Measurements from ENCODE around the gene PEG3.

PEG3 gene

DNA sequence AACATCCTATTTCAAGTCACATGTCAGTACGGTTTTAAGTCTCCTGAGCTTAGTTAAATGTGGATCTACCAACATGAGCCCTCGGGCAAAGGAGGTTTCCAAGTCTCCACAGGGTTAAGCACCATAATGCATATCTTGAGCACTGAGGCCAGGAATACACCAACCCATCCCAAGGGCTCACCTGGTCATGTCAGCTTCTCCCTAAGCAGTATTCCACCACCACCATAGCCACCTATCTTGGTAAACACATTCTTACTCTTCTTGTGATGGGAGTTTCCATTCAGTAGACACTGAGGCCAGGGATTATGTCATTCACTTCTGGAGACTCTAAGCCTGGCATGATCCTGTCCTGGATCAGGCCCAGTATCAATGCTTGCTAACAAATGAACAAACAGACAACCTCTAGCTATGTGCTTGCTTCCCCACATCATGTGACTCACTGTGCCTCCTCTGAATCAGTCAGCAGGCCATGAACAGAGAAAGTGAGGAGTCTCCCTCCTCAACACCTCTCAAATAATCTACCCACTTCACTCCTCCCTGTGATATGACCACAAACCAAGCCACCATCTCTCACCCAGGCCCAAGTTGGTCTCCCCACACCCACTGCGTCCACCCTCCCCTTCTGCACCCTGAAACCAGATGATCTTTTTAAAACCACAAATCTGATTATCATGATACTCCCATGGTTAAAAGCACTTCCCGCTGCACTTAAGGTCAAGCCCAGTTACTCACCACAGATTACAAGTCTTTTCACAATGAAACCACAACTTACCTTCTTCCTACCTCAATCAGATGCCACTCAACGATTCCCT, 5.8 kb downstream of the PEG3 start:
- H3K4me1 ChIP-seq (ENCODE audit: insufficient read depth, low read length): no peaks in the 10 kb centered on the region
- no peak overlapping the region for H3K9ac ChIP-seq (ENCODE audit: low read depth, low read length)
- no peaks in the 10 kb centered on the region for H3K36me3 ChIP-seq (ENCODE audit: insufficient read depth, low read length)
- H3K9me3 ChIP-seq (ENCODE audit: control insufficient read depth, insufficient read depth, low read length): no peaks in the 10 kb centered on the region; the same call in 1 of the 2 replicates

DNA sequence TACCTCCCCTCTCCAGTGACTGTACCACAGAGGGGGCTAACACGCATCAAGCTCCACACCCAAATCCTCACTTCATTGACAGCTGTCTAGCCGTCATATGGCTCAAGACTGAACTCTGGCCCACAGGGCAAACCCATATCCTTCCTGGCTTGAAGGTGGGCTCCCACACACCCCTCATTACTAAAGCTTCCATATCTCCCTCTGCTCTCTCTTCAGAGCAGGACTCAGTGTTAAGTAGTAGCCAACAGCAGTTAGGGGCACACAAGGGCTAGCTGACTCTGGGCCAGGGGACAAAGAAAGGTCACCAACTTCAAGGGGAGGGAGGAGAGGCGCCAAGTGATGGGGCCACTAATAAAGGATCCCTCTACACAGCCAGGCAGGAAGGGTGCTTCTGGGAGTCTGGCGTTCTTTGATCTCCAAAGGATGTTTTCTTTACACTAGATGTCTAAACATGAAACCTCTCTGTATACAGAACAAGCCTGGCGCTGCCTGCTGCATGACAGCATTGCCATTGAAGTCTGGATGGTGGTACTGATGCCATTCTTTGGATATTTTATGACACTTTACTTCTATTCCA, 8.1 kb downstream of the PEG3 start:
- Histone ChIP-seq H3K9me3 (ENCODE audit: control insufficient read depth, insufficient read depth, low read length) (no peaks in the 10 kb centered on the region; the same call in 1 of the 2 replicates), H3K36me3 (ENCODE audit: insufficient read depth, low read length) (no peaks in the 10 kb centered on the region), H3K4me1 (ENCODE audit: insufficient read depth, low read length) (no peaks in the 10 kb centered on the region), H3K9ac (ENCODE audit: low read depth, low read length) (no peak overlapping the region)

DNA sequence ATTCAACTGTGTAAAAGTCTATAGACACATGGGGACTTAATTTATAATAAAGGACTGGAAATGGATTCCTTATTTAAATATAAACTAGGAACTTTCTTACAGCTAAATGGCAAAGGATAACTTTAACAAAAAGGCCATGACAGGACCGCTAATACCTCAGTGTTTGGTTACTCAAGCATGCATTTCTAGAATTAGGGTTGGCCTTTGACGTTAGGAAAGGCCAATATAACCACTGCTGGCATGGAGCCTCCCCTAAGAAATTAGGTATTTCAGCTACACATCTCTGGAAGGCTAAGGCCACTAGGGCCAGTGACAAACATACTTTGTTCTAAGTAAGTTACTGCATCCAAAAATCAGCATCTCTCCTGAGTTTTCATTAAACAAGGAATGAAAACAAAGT, 9.3 kb downstream of the PEG3 start:
- no peaks in the 10 kb centered on the region for H3K36me3 ChIP-seq (ENCODE audit: insufficient read depth, low read length)
- no peaks in the 10 kb centered on the region for H3K4me1 ChIP-seq (ENCODE audit: insufficient read depth, low read length)
- H3K9ac ChIP-seq (ENCODE audit: low read depth, low read length): no peak overlapping the region
- H3K9me3 ChIP-seq (ENCODE audit: control insufficient read depth, insufficient read depth, low read length): no peaks in the 10 kb centered on the region; the same call in 1 of the 2 replicates

GRCh38 chr19:56829596-56829995, 10.9 kb downstream of the PEG3 start:
- no peaks in the 10 kb centered on the region for H3K4me1 ChIP-seq (ENCODE audit: insufficient read depth, low read length)
- H3K9ac ChIP-seq (ENCODE audit: low read depth, low read length): no peak overlapping the region
- H3K9me3 ChIP-seq (ENCODE audit: control insufficient read depth, insufficient read depth, low read length): no peaks in the 10 kb centered on the region; the same call in 1 of the 2 replicates
- no peaks in the 10 kb centered on the region for H3K36me3 ChIP-seq (ENCODE audit: insufficient read depth, low read length)

GRCh38 chr19:56827708-56828107, 12.8 kb downstream of the PEG3 start:
- no peaks in the 10 kb centered on the region for H3K4me1 ChIP-seq (ENCODE audit: insufficient read depth, low read length)
- H3K36me3 ChIP-seq (ENCODE audit: insufficient read depth, low read length): no peaks in the 10 kb centered on the region
- no peak overlapping the region for H3K9ac ChIP-seq (ENCODE audit: low read depth, low read length)
- H3K9me3 ChIP-seq (ENCODE audit: control insufficient read depth, insufficient read depth, low read length): no peaks in the 10 kb centered on the region

GRCh38 chr19:56823956-56824355, 16.6 kb downstream of the PEG3 start:
- Histone ChIP-seq H3K9me3 (ENCODE audit: control insufficient read depth, insufficient read depth, low read length) (no peaks in the 10 kb centered on the region), H3K4me1 (ENCODE audit: insufficient read depth, low read length) (no peaks in the 10 kb centered on the region)

DNA sequence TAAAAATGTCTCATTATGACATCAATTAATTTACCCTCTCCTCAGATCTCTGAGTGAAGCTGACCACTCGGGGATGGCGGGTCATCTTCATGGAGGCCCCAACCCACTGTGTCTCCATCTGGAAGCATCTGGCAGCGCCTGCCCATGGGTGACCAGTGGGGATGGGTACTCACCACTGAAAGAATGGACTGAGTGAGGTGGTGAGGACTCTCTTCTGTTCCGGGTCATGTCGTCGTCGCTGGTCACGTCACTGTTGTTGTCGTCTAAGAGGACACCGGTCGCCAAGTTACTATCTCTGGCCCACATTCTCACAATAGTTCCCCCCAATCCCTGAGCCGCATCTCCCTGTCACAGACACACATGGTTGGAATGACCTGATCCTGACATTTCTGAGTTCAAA, 17.1 kb downstream of the PEG3 start:
- H3K9ac ChIP-seq (ENCODE audit: low read depth, low read length): no peak overlapping the region
- no peaks in the 10 kb centered on the region for H3K9me3 ChIP-seq (ENCODE audit: control insufficient read depth, insufficient read depth, low read length)
- H3K36me3 ChIP-seq (ENCODE audit: insufficient read depth, low read length): no peaks in the 10 kb centered on the region
- H3K4me1 ChIP-seq (ENCODE audit: insufficient read depth, low read length): no peaks in the 10 kb centered on the region

More at GRCh38 chr19:56823956-56824355, 16.6 kb downstream of the PEG3 start:
- Histone ChIP-seq H3K9ac (ENCODE audit: low read depth, low read length) (no peak overlapping the region), H3K36me3 (ENCODE audit: insufficient read depth, low read length) (no peaks in the 10 kb centered on the region)

GRCh38 chr19:56822755-56823154, 17.8 kb downstream of the PEG3 start:
- Histone ChIP-seq H3K36me3 (ENCODE audit: insufficient read depth, low read length) (no peaks in the 10 kb centered on the region), H3K4me1 (ENCODE audit: insufficient read depth, low read length) (no peaks in the 10 kb centered on the region)

DNA sequence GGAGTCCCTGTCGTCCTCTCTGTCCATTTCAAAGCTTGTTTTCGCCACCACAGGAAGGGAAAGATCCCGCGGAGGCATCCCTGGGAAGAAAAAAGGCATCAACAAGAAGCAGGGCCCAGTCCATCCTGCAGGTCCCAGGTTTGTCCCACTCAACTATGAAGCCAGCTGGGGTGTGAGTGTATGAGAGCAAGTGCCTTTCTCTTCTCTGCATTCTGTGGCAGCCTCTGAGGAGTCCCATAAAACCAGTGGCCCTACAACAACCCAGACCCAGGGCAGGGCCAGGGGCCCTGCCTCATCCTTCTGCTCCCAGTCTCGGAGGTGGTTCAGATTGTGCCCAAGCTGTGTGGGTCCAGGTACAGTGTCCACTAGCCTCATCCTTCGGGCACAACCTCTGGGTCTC, 18.9 kb downstream of the PEG3 start:
- no peaks in the 10 kb centered on the region for H3K36me3 ChIP-seq (ENCODE audit: insufficient read depth, low read length)
- no peaks in the 10 kb centered on the region for H3K4me1 ChIP-seq (ENCODE audit: insufficient read depth, low read length)
- H3K9ac ChIP-seq (ENCODE audit: low read depth, low read length): no peak overlapping the region
- 0 out of 2 replicates have a peak, but pooled peaks cover 2% of the 10 kb centered on the region for H3K9me3 ChIP-seq (ENCODE audit: control insufficient read depth, insufficient read depth, low read length)

More at GRCh38 chr19:56822755-56823154, 17.8 kb downstream of the PEG3 start:
- H3K9ac ChIP-seq (ENCODE audit: low read depth, low read length): no peak overlapping the region
- H3K9me3 ChIP-seq (ENCODE audit: control insufficient read depth, insufficient read depth, low read length): 0 out of 2 replicates have a peak, but pooled peaks cover 2% of the 10 kb centered on the region

- Histone ChIP-seq H3K9ac (ENCODE audit: low read depth, low read length) (no peak overlapping the region), H3K9me3 (ENCODE audit: control insufficient read depth, insufficient read depth, low read length) (0 out of 2 replicates have a peak, but pooled peaks cover 2% of the 10 kb centered on the region), H3K36me3 (ENCODE audit: insufficient read depth, low read length) (no peaks in the 10 kb centered on the region), H3K4me1 (ENCODE audit: insufficient read depth, low read length) (no peaks in the 10 kb centered on the region)
Observed at GRCh38 chr19:56821209-56821608, 19.3 kb downstream of the PEG3 start.

- no peak overlapping the region for H3K9ac ChIP-seq (ENCODE audit: low read depth, low read length)
- H3K4me1 ChIP-seq (ENCODE audit: insufficient read depth, low read length): no peaks in the 10 kb centered on the region
- H3K36me3 ChIP-seq (ENCODE audit: insufficient read depth, low read length): no peaks in the 10 kb centered on the region
- 0 out of 2 replicates have a peak, but pooled peaks cover 2% of the 10 kb centered on the region for H3K9me3 ChIP-seq (ENCODE audit: control insufficient read depth, insufficient read depth, low read length)
Observed at GRCh38 chr19:56819166-56819565, 21.4 kb downstream of the PEG3 start.

GRCh38 chr19:56814656-56815055, 25.9 kb downstream of the PEG3 start:
- Histone ChIP-seq H3K36me3 (ENCODE audit: insufficient read depth, low read length) (no peaks in the 10 kb centered on the region), H3K9me3 (ENCODE audit: control insufficient read depth, insufficient read depth, low read length) (0 out of 2 replicates have a peak, but pooled peaks cover 2% of the 10 kb centered on the region), H3K9ac (ENCODE audit: low read depth, low read length) (no peak overlapping the region), H3K4me1 (ENCODE audit: insufficient read depth, low read length) (no peaks in the 10 kb centered on the region)

DNA sequence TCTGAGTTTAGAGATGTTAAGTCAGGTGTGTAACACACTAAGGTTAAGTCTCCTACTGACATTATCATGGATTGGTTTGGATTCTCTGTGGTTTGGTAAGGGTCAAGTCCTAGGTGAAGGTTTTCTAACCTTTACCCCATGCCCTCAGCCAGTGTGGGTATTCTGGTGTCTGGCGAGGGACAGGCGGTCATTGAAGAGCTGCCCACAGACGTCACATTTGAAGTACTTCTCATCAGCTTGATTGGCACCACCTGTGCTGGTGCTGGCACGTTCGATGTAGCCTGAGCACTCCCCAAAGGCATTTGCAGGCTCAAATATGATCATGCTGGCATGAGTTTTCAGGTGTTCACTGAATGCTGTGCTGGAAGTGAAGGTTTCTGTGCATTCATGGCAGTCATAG, 27.0 kb downstream of the PEG3 start:
- Histone ChIP-seq H3K9ac (ENCODE audit: low read depth, low read length) (no peak overlapping the region), H3K4me1 (ENCODE audit: insufficient read depth, low read length) (no peaks in the 10 kb centered on the region), H3K9me3 (ENCODE audit: control insufficient read depth, insufficient read depth, low read length) (0 out of 2 replicates have a peak, but pooled peaks cover 2% of the 10 kb centered on the region), H3K36me3 (ENCODE audit: insufficient read depth, low read length) (no peaks in the 10 kb centered on the region)

GRCh38 chr19:56811480-56811879, 29.0 kb downstream of the PEG3 start:
- Histone ChIP-seq H3K36me3 (ENCODE audit: insufficient read depth, low read length) (no peaks in the 10 kb centered on the region), H3K9me3 (ENCODE audit: control insufficient read depth, insufficient read depth, low read length) (no peaks in the 10 kb centered on the region), H3K9ac (ENCODE audit: low read depth, low read length) (no peak overlapping the region), H3K4me1 (ENCODE audit: insufficient read depth, low read length) (no peaks in the 10 kb centered on the region)

GRCh38 chr19:56810260-56810659, 30.3 kb downstream of the PEG3 start:
- Histone ChIP-seq H3K4me1 (ENCODE audit: insufficient read depth, low read length) (no peaks in the 10 kb centered on the region), H3K9me3 (ENCODE audit: control insufficient read depth, insufficient read depth, low read length) (no peaks in the 10 kb centered on the region), H3K36me3 (ENCODE audit: insufficient read depth, low read length) (no peaks in the 10 kb centered on the region), H3K9ac (ENCODE audit: low read depth, low read length) (no peak overlapping the region)

Measured in ES-I3 (cell line).